H9 (cell line): Measurements from ENCODE around the gene MARCHF3. TPM values are rescaled to one million over a fixed set of nuclear protein-coding genes. Genes with fewer than 3 reads are reported as not detected.

Experiments used
- DNase-seq: peaks from one replicate; pipeline ENCODE4 v3.0.0-alpha.2; 2017
- H2AFZ ChIP-seq: one replicate; pipeline ENCODE4 v1.6.1; 2013; ENCODE audit warnings: mild to moderate bottlenecking, low read length, control low read depth, moderate library complexity
- H2AK5ac ChIP-seq: 2 replicates; pipeline ENCODE4 v1.6.1; 2013; ENCODE audit warnings: low read length, control low read depth, mixed read lengths; ENCODE audit not compliant: insufficient read length
- H2BK120ac ChIP-seq: one replicate; pipeline ENCODE4 v1.6.1; 2013; ENCODE audit warnings: low read depth, mild to moderate bottlenecking, low read length, control low read depth, inconsistent platforms; ENCODE audit not compliant: poor library complexity, severe bottlenecking
- H2BK12ac ChIP-seq: 2 replicates; pipeline ENCODE4 v1.6.1; 2013; ENCODE audit warnings: low read length, control low read depth, mixed read lengths, low read depth; ENCODE audit not compliant: insufficient read length
- H2BK15ac ChIP-seq: 2 replicates; pipeline ENCODE4 v1.6.1; 2013; ENCODE audit warnings: low read depth, low read length, control low read depth
- H2BK20ac ChIP-seq: one replicate; pipeline ENCODE4 v1.6.1; 2013; ENCODE audit warnings: low read depth, mild to moderate bottlenecking, low read length, control low read depth, inconsistent platforms; ENCODE audit not compliant: poor library complexity, severe bottlenecking
- H2BK5ac ChIP-seq: 2 replicates; pipeline ENCODE4 v1.6.1; 2013; ENCODE audit warnings: low read length, control low read depth, mixed read lengths; ENCODE audit not compliant: insufficient read length
- H3K14ac ChIP-seq: 2 replicates; pipeline ENCODE4 v1.6.1; 2013; ENCODE audit warnings: low read length, control low read depth; ENCODE audit not compliant: insufficient read depth
- H3K18ac ChIP-seq: 2 replicates; pipeline ENCODE4 v1.6.1; 2013; ENCODE audit warnings: low read depth, mild to moderate bottlenecking, mixed read lengths, low read length, control low read depth; ENCODE audit not compliant: insufficient read length
- H3K23ac ChIP-seq: 2 replicates; pipeline ENCODE4 v1.6.1; 2013; ENCODE audit warnings: low read length, control low read depth, mixed read lengths, low read depth; ENCODE audit not compliant: insufficient read length
- H3K23me2 ChIP-seq: 2 replicates; pipeline ENCODE4 v1.6.1; 2013; ENCODE audit warnings: low read depth, mild to moderate bottlenecking, mixed read lengths, low read length, control low read depth; ENCODE audit not compliant: insufficient read length, poor library complexity, severe bottlenecking
- H3K27ac ChIP-seq: 2 replicates; pipeline ENCODE4 v1.5.1; 2013; ENCODE audit warnings: low read length, control low read depth, mixed read lengths, low read depth; ENCODE audit not compliant: insufficient read length
- H3K27me3 ChIP-seq: 2 replicates; pipeline ENCODE4 v1.6.1; 2013; ENCODE audit warnings: low read length, control low read depth, inconsistent platforms; ENCODE audit not compliant: insufficient read depth
- H3K4ac ChIP-seq: 2 replicates; pipeline ENCODE4 v1.6.1; 2013; ENCODE audit warnings: low read depth, mild to moderate bottlenecking, control low read depth, inconsistent platforms, low read length, moderate library complexity
- H3K4me1 ChIP-seq: 2 replicates; pipeline ENCODE4 v1.6.1; 2013; ENCODE audit warnings: low read length, control low read depth, inconsistent platforms; ENCODE audit not compliant: insufficient read depth
- H3K4me2 ChIP-seq: 2 replicates; pipeline ENCODE4 v1.6.1; 2013; ENCODE audit warnings: low read length, control low read depth, mixed read lengths; ENCODE audit not compliant: insufficient read length, insufficient read depth
- H3K56ac ChIP-seq: 2 replicates; pipeline ENCODE4 v1.6.1; 2013; ENCODE audit warnings: low read depth, mild to moderate bottlenecking, mixed read lengths, low read length, control low read depth; ENCODE audit not compliant: insufficient read length
- H3K79me1 ChIP-seq: 2 replicates; pipeline ENCODE4 v1.6.1; 2013; ENCODE audit warnings: low read depth, mild to moderate bottlenecking, moderate library complexity, low read length, control low read depth, inconsistent platforms; ENCODE audit not compliant: insufficient read depth, poor library complexity, severe bottlenecking
- H3K79me2 ChIP-seq: 2 replicates; pipeline ENCODE4 v1.6.1; 2013; ENCODE audit warnings: low read length, control low read depth, inconsistent platforms; ENCODE audit not compliant: insufficient read depth
- H3K9ac ChIP-seq: 2 replicates; pipeline ENCODE4 v1.6.1; 2013; ENCODE audit warnings: low read length, control low read depth, mixed read lengths; ENCODE audit not compliant: insufficient read length; ENCODE audit errors: extremely low read depth
- H3K9me3 ChIP-seq: one replicate; pipeline ENCODE4 v1.6.1; 2013; ENCODE audit warnings: low read depth, low read length, inconsistent platforms; ENCODE audit not compliant: control insufficient read depth
- H3T11ph ChIP-seq: one replicate; pipeline ENCODE4 v1.6.1; 2013; ENCODE audit warnings: mild to moderate bottlenecking, low read length, control low read depth, inconsistent platforms
- H4K20me1 ChIP-seq: one replicate; pipeline ENCODE4 v1.6.1; 2013; ENCODE audit not compliant: control insufficient read depth, insufficient read length, insufficient read depth
- H4K5ac ChIP-seq: 2 replicates; pipeline ENCODE4 v1.6.1; 2013; ENCODE audit warnings: low read depth, mild to moderate bottlenecking, mixed read lengths, low read length, control low read depth; ENCODE audit not compliant: insufficient read length
- H4K8ac ChIP-seq: replicated peaks from 2 replicates; pipeline ENCODE4 v1.6.1; 2013; ENCODE audit warnings: low read length, control low read depth, mixed read lengths, low read depth; ENCODE audit not compliant: insufficient read length
- H4K91ac ChIP-seq: 2 replicates; pipeline ENCODE4 v1.6.1; 2013; ENCODE audit warnings: low read depth, mild to moderate bottlenecking, moderate library complexity, mixed read lengths, low read length, control low read depth; ENCODE audit not compliant: insufficient read length
- H3K27ac Mint-ChIP-seq, 3 experiments: 2 replicates in 2 of 3; 3 replicates in 1 of 3; pipeline ENCODE4 v1.8.0; 2020 to 2021; ENCODE audit warnings: mixed read lengths in 3 of 3, mild to moderate bottlenecking in 1 of 3, moderate library complexity in 1 of 3
- H3K27me3 Mint-ChIP-seq: 2 replicates; pipeline ENCODE4 v1.8.0; 2021; ENCODE audit warnings: low read depth, mild to moderate bottlenecking, moderate library complexity, mixed read lengths
- H3K36me3 Mint-ChIP-seq, 3 experiments: 2 replicates in 2 of 3; 3 replicates in 1 of 3; pipeline ENCODE4 v1.8.0; 2020 to 2021; ENCODE audit warnings: low read depth in 3 of 3, mixed read lengths in 3 of 3; ENCODE audit not compliant: insufficient read depth in 1 of 3
- H3K4me1 Mint-ChIP-seq, 2 experiments: 2 replicates each; pipeline ENCODE4 v1.8.0; 2020; ENCODE audit warnings: mixed read lengths in 2 of 2
- H3K4me3 Mint-ChIP-seq, 2 experiments: 2 replicates in 1 of 2; 3 replicates in 1 of 2; pipeline ENCODE4 v1.8.0; 2020 to 2021; ENCODE audit warnings: mild to moderate bottlenecking in 2 of 2, mixed read lengths in 2 of 2, moderate library complexity in 1 of 2
- H3K9me3 Mint-ChIP-seq, 2 experiments: 2 replicates in 1 of 2; 3 replicates in 1 of 2; pipeline ENCODE4 v1.8.0; 2020; ENCODE audit warnings: mild to moderate bottlenecking in 2 of 2, mixed read lengths in 2 of 2, moderate library complexity in 1 of 2
- WGBS: extraction: QIAGEN DNeasy Blood & Tissue Kit; methylation state at CpG from one replicate; pipeline ENCODE4 v1.1.7; 2013; ENCODE audit warnings: missing lambda C conversion rate, low lambda C conversion rate, mixed read lengths; ENCODE audit not compliant: insufficient read length; ENCODE audit errors: extremely low coverage; 5-methylcytosine and 5-hydroxymethylcytosine counted together
- total RNA-seq: library from RNA; stranded (reverse); gene quantifications from 2 replicates; pipeline ENCODE4 v1.2.1, GENCODE V29; 2021
- TF ChIP-seq, protein P1 (sequence below): fragments of 200-600 bp; sonication (generic); conservative IDR thresholded peaks from 3 replicates; pipeline ENCODE4 v1.8.0; 2021; ENCODE audit warnings: antibody characterized with exemption, mild to moderate bottlenecking

MARCHF3 gene
- total RNA-seq, 1 experiment from 2014 or later: 17.7 TPM

DNA sequence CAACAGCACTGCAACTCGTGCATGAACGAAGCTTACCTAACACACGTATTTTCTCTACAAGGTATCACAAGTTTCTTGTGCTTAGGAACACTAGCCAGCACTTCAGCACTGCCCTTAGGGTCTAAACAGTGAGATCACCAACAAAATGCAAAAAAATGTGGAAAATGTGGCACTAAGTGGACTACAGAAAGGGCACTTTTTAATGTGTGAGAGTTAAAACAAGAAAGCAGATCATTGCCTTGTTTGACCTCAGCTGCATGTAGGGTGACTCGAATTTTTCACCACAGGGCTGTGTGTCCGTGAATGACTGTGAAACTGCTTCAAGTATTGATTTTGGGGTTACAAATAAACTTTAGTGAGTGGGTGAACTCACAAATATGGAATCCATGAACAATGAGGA lies 90.5 kb downstream of the MARCHF3 start:
- no peak overlapping the region for H3K4me3 Mint-ChIP-seq
- H3K79me2 ChIP-seq: no peaks in the 10 kb centered on the region

More for the DNA sequence above, 90.5 kb downstream of the MARCHF3 start:
- H2BK20ac ChIP-seq: no peak overlapping the region
- no peak overlapping the region for H3K9ac ChIP-seq
- no peak overlapping the region for H2BK120ac ChIP-seq
- no peak overlapping the region for H4K8ac ChIP-seq
- no peaks in the 10 kb centered on the region for H3K79me1 ChIP-seq
- H4K20me1 ChIP-seq: no peaks in the 10 kb centered on the region
- H2AK5ac ChIP-seq: no peak overlapping the region
- no peak for DNase-seq
- H2BK15ac ChIP-seq: no peak overlapping the region
- no peak overlapping the region for H4K5ac ChIP-seq
- H4K91ac ChIP-seq: no peak overlapping the region
- no peak overlapping the region for H3K4ac ChIP-seq
- no CpG with 5 or more reads among the region's 5 CpGs for WGBS
- no peaks in the 10 kb centered on the region for H3K4me1 ChIP-seq
- Mint-ChIP-seq H3K27me3 (no peaks in the 10 kb centered on the region), H3K27ac (no peak overlapping the region), H3K9me3 (no peaks in the 10 kb centered on the region), H3K36me3 (no peaks in the 10 kb centered on the region), H3K4me1 (peaks cover 14 to 23% of the 10 kb centered on the region in 2 experiments)
- H2BK5ac ChIP-seq: no peak overlapping the region
- H3K14ac ChIP-seq: no peak overlapping the region
- H3K9me3 ChIP-seq: no peaks in the 10 kb centered on the region
- H3T11ph ChIP-seq: no peak overlapping the region
- H3K27ac ChIP-seq: no peak overlapping the region
- H3K56ac ChIP-seq: no peak overlapping the region
- no peak overlapping the region for H2AFZ ChIP-seq
- TF ChIP-seq, protein P1, sequence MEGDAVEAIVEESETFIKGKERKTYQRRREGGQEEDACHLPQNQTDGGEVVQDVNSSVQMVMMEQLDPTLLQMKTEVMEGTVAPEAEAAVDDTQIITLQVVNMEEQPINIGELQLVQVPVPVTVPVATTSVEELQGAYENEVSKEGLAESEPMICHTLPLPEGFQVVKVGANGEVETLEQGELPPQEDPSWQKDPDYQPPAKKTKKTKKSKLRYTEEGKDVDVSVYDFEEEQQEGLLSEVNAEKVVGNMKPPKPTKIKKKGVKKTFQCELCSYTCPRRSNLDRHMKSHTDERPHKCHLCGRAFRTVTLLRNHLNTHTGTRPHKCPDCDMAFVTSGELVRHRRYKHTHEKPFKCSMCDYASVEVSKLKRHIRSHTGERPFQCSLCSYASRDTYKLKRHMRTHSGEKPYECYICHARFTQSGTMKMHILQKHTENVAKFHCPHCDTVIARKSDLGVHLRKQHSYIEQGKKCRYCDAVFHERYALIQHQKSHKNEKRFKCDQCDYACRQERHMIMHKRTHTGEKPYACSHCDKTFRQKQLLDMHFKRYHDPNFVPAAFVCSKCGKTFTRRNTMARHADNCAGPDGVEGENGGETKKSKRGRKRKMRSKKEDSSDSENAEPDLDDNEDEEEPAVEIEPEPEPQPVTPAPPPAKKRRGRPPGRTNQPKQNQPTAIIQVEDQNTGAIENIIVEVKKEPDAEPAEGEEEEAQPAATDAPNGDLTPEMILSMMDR: no peak
- no peak overlapping the region for H3K23ac ChIP-seq
- no peak overlapping the region for H2BK12ac ChIP-seq
- H3K27me3 ChIP-seq: no peaks in the 10 kb centered on the region
- no peaks in the 10 kb centered on the region for H3K23me2 ChIP-seq
- no peak overlapping the region for H3K4me2 ChIP-seq
- H3K18ac ChIP-seq: no peak overlapping the region
